ENCODE data around the gene C22orf23. TPM values are rescaled to one million over a fixed set of nuclear protein-coding genes. Genes with fewer than 3 reads are reported as not detected.

Gene C22orf23
- total RNA-seq, 2 experiments from 2014 or later: 0.40 to 0.41 TPM

Other genes starting within 250 kb of the C22orf23 start
- gene GCAT, start 145.7 kb downstream of the C22orf23 start, total RNA-seq: 10 to 100 TPM; 11.6 to 12.9 TPM
- not detected for gene GALR3, start 130.2 kb downstream of the C22orf23 start, total RNA-seq
- 10 to 100 TPM; 20.2 to 21.9 TPM for gene ANKRD54, start 109.3 kb downstream of the C22orf23 start, total RNA-seq
- gene EIF3L, start 104.2 kb downstream of the C22orf23 start, total RNA-seq: 100 to 1,000 TPM; 656 to 671 TPM
- 10 to 100 TPM; 14.2 to 16.6 TPM for gene MICALL1, start 47.3 kb downstream of the C22orf23 start, total RNA-seq
- 100 to 1,000 TPM; 131 to 140 TPM for gene POLR2F, start 98 bp upstream of the C22orf23 start, total RNA-seq
- gene SOX10, start 31.0 kb upstream of the C22orf23 start, total RNA-seq: not detected
- 10 to 100 TPM; 19.3 TPM for gene PICK1, start 103.8 kb upstream of the C22orf23 start, total RNA-seq
- gene SLC16A8, start 130.6 kb upstream of the C22orf23 start, total RNA-seq: not detected
- gene BAIAP2L2, start 157.1 kb upstream of the C22orf23 start, total RNA-seq: under 1 TPM; 0.20 to 0.39 TPM
- gene PLA2G6, start 228.2 kb upstream of the C22orf23 start, total RNA-seq: 10 to 100 TPM; 31.5 to 32.2 TPM
- gene MAFF, start 248.4 kb upstream of the C22orf23 start, total RNA-seq: 1 to 10 TPM; 8.5 to 8.6 TPM

Measured in activated naive CD8-positive, alpha-beta T cell treated with anti-CD3 and anti-CD28 coated beads for 36 hours (primary cell).